ENCODE data around the gene UBXN7. TPM values are rescaled to one million over a fixed set of nuclear protein-coding genes. Genes with fewer than 3 reads are reported as not detected.

UBXN7 gene
- total and polyA plus RNA-seq, 9 of the 15 experiments (the other 6 are each of a cell fraction or from before 2014, with no cell fraction given): 3.5 to 44.6 (median 13.4) TPM

GRCh38 chr3:196336319-196337145, 95.7 kb downstream of the UBXN7 start (continued):
- TF ChIP-seq, protein P1, sequence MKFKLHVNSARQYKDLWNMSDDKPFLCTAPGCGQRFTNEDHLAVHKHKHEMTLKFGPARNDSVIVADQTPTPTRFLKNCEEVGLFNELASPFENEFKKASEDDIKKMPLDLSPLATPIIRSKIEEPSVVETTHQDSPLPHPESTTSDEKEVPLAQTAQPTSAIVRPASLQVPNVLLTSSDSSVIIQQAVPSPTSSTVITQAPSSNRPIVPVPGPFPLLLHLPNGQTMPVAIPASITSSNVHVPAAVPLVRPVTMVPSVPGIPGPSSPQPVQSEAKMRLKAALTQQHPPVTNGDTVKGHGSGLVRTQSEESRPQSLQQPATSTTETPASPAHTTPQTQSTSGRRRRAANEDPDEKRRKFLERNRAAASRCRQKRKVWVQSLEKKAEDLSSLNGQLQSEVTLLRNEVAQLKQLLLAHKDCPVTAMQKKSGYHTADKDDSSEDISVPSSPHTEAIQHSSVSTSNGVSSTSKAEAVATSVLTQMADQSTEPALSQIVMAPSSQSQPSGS (CRISPR knock-in tag; IDR thresholded peaks at IDR 0.05): no peak
- TF ChIP-seq ARNT (IDR thresholded peaks at IDR 0.05) (no peak), CBFB (CRISPR knock-in tag; IDR thresholded peaks at IDR 0.05) (no peak), IFI16 (CRISPR knock-in tag; IDR thresholded peaks at IDR 0.05) (no peak), ZC3H8 (IDR thresholded peaks at IDR 0.05) (no peak), CBX1 (IDR thresholded peaks at IDR 0.05; ENCODE audit: low read depth) (no peak), POLR2AphosphoS2 (IDR thresholded peaks at IDR 0.05; ENCODE audit: low read length) (no peak), CHD4 (IDR thresholded peaks at IDR 0.05; ENCODE audit: insufficient read depth, insufficient replicate concordance, low read depth, low read length, poor library complexity, severe bottlenecking) (no peak), ZNF518B (CRISPR knock-in tag; IDR thresholded peaks at IDR 0.05) (no peak), HDAC8 (tag; IDR thresholded peaks at IDR 0.05) (no peak), TCF7 (IDR thresholded peaks at IDR 0.05; ENCODE audit: borderline replicate concordance) (no peak), SMAD1 (IDR thresholded peaks at IDR 0.05; ENCODE audit: low read depth, low read length, partially characterized antibody) (no peak), SMC3 (conservative IDR thresholded peaks at IDR 0.05; ENCODE audit: insufficient read depth, low read depth, low read length) (no peak), JUN (IDR thresholded peaks at IDR 0.05; ENCODE audit: borderline replicate concordance, low read depth, low read length) (no peak), JUN (CRISPR knock-in tag; IDR thresholded peaks at IDR 0.05; ENCODE audit: borderline replicate concordance) (no peak)
- TF ChIP-seq, protein P2, sequence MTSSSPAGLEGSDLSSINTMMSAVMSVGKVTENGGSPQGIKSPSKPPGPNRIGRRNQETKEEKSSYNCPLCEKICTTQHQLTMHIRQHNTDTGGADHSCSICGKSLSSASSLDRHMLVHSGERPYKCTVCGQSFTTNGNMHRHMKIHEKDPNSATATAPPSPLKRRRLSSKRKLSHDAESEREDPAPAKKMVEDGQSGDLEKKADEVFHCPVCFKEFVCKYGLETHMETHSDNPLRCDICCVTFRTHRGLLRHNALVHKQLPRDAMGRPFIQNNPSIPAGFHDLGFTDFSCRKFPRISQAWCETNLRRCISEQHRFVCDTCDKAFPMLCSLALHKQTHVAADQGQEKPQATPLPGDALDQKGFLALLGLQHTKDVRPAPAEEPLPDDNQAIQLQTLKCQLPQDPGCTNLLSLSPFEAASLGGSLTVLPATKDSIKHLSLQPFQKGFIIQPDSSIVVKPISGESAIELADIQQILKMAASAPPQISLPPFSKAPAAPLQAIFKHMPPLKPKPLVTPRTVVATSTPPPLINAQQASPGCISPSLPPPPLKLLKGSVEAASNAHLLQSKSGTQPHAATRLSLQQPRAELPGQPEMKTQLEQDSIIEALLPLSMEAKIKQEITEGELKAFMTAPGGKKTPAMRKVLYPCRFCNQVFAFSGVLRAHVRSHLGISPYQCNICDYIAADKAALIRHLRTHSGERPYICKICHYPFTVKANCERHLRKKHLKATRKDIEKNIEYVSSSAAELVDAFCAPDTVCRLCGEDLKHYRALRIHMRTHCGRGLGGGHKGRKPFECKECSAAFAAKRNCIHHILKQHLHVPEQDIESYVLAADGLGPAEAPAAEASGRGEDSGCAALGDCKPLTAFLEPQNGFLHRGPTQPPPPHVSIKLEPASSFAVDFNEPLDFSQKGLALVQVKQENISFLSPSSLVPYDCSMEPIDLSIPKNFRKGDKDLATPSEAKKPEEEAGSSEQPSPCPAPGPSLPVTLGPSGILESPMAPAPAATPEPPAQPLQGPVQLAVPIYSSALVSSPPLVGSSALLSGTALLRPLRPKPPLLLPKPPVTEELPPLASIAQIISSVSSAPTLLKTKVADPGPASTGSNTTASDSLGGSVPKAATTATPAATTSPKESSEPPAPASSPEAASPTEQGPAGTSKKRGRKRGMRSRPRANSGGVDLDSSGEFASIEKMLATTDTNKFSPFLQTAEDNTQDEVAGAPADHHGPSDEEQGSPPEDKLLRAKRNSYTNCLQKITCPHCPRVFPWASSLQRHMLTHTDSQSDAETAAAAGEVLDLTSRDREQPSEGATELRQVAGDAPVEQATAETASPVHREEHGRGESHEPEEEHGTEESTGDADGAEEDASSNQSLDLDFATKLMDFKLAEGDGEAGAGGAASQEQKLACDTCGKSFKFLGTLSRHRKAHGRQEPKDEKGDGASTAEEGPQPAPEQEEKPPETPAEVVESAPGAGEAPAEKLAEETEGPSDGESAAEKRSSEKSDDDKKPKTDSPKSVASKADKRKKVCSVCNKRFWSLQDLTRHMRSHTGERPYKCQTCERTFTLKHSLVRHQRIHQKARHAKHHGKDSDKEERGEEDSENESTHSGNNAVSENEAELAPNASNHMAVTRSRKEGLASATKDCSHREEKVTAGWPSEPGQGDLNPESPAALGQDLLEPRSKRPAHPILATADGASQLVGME (CRISPR knock-in tag; IDR thresholded peaks at IDR 0.05): no peak
- TF ChIP-seq, protein P3, sequence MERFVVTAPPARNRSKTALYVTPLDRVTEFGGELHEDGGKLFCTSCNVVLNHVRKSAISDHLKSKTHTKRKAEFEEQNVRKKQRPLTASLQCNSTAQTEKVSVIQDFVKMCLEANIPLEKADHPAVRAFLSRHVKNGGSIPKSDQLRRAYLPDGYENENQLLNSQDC (CRISPR knock-in tag; IDR thresholded peaks at IDR 0.05): no peak

All from K562 (cell line).